GM19099 (cell line): ENCODE results near the gene C1orf21.

Experiments
- POLR2A ChIP-seq: IDR thresholded peaks from 3 replicates; pipeline ENCODE4 v1.6.1; 2011; ENCODE audit warnings: low read depth; ENCODE audit not compliant: insufficient read length; ENCODE audit errors: extremely low read depth

C1orf21 gene

GRCh38 chr1:184635980-184636431 is 249.2 kb downstream of the C1orf21 start:
- TF ChIP-seq POLR2A, result no peak

DNA sequence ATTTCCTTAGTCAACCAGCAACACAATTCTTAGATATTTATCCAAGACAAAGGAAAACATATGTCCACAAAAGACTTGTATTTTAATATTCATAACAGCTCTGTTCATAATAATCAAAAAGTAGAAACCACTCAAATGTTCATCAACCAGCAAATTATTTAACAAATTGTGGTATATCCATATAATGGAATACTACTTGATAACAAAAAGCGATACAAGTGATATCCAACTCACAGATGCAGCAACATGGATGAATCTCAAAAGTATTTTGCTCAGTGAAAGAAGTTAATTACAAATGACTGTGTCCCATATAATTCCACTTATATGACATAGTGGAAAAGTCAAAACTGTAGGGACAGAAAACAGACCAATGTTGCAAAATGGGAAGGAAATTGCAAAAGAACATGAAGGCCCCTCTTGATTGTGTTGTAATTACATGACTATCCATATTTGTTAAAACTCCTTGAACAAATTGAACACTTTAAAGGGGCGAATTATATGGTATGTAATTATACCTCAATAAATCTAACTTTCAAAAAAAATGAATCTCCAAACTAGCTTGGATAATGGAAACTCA is 250.9 kb downstream of the C1orf21 start:
- no peak for TF ChIP-seq POLR2A

DNA sequence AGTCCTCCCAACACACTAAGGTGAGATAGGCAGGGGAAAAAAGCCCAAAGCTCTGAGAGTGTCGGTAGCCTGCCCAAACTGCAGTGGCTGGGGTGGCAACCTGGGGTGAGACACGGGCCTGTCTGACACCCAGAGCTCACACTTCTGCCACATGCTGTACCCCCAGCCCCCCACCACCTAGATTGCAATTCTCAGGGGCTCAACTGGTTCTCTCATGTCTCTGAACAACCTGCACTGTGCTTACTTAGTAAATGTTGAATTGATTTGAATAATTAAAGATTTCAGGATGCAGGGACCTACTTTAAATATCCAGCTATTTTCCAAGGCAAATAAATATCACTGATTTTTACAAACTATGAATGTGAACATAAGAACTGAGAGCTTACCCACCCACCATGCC is 252.4 kb downstream of the C1orf21 start:
- TF ChIP-seq POLR2A, result no peak

GRCh38 chr1:184640505-184640904 is 253.7 kb downstream of the C1orf21 start:
- TF ChIP-seq POLR2A, result no peak

GRCh38 chr1:184641894-184642293 is 255.1 kb downstream of the C1orf21 start:
- no peak for TF ChIP-seq POLR2A

GRCh38 chr1:184643661-184644060 is 256.8 kb downstream of the C1orf21 start:
- no peak for TF ChIP-seq POLR2A

DNA sequence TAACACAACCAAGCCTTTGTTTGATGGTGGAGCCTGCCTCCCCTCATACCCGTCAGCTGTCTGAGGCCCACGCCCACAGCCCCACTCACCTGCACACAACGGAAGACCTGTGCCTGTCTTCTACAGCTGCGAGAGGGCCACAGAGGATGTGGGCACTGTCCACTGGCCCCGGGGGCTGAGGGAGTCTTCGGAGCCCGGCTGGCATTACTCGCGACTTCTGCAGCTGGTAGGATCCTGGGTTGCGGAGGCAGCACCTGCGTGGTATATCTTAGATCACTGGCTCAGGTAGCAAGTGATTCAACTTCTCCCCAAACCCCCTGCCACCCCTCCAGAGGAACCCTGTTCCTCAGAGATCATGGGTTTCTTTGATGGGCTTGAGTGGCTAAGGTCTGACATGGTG is 257.9 kb downstream of the C1orf21 start:
- TF ChIP-seq POLR2A, result no peak

DNA sequence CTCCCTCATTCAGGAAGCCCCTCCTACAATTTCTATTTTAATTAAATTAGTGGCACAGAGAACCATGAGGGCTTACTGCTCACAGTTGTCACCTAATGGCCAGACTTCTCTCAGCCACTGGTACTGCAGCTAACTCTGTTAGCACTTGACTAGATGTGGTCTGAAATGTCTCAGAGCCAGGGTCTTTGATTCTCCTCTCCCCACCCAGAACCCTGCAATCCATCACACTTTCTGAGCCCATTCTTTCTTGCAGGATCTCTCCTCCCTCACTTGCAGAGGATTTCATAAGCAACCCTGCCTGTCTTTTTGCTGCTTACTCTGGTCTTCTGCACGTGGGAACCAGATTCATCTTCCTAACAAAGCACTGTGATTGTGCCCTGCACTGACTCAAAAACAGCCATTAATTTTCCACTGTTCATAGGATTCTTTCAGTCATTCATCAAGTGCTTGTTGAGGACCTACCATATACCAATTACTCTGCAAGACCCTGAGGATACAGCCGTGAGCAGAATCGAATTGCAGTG is 259.4 kb downstream of the C1orf21 start:
- TF ChIP-seq POLR2A, result no peak

DNA sequence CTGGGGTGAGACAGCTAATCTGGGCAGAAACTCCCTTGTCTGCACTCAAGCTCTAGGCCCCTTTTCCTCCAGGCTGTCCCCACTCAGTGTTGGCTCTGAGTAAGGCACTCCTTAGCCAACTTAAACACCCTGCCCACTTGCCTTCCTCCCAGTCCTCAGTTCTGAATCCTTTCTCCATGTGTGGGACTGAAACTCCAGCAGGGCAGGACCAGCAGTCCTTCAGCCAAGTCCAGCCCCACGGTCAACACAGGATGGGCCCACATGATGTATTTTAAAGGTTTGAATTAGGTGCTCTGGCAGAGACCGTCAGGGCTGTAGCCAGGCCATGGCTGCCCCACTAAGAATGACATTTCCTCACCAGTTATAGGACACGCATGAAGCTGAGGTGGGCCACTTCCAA is 260.0 kb downstream of the C1orf21 start:
- no peak for TF ChIP-seq POLR2A

GRCh38 chr1:184647471-184647870 is 260.6 kb downstream of the C1orf21 start:
- TF ChIP-seq POLR2A, result no peak

GRCh38 chr1:184648160-184648855 is 261.5 kb downstream of the C1orf21 start:
- TF ChIP-seq POLR2A, result no peak

DNA sequence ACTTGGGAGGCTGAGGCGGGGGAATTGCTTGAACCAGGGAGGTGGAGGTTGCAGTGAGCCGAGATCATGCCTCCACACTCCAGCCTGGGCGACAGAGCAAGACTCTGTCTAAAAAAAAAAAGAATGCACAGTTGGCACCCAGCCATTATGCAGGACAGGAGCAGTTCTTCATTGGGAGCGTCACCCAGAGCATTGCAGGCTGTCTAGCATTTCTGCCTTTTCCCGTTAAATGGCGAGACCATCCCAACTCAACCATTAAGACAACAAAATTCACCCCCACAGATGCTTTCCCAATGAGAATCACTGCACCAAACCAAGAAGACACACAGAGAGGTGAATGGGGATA is 262.0 kb downstream of the C1orf21 start:
- TF ChIP-seq POLR2A, result no peak

DNA sequence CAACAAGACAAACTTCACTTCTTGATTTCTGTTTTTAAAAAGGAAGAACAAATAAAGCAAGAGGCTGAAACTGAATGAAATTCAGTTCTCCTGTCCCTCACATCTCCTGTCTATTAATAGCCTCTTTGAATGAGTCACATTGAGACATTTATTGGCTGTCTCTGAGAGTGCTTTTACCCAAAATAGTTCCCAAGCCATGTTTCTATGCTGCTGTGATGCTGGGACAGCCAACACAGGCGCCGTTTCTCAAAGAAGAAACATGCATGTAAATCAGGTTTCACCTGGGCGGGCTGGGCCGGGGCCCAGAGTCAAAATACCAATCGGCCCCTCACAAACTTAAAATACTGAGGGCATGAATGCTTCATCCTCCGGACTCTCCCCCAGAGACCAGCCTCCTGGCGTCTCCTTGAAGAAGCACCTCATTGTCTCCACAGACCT is 262.6 kb downstream of the C1orf21 start:
- TF ChIP-seq POLR2A, result no peak

DNA sequence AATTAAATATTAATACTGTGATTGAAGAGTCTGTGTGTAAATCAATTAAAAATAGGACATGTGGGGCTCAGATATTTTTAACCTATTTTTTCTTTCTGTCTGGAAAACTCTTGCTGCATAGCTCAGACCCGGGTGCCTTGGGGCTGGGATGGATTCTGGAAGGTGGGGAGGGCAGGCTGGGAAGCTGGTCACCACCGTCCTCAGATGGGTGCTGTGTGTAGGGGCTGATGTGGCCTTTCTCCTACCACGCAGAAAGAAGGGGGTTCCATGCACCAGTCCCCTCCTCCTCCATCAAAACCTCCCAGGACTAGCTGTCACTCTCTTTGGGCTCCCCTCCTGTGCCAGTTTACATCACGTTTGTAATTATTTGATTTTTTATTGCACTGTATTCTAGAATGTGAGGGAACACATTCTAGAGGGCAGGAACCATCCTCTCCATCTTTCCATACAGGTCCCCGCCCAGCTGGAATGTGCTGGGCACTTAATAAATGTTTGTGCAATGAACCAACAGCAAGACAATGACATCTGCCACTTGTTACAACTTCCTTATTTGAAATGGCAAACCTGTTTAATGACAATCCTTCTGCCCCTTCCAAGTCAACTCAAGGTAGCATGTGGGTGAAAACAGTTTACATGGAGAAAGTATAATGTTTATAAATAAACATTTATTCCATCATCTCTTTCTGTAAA is 263.5 kb downstream of the C1orf21 start:
- TF ChIP-seq POLR2A, result no peak

- TF ChIP-seq POLR2A, result no peak
These were observed 268.4 kb downstream of the C1orf21 start for GRCh38 chr1:184655185-184655584.

DNA sequence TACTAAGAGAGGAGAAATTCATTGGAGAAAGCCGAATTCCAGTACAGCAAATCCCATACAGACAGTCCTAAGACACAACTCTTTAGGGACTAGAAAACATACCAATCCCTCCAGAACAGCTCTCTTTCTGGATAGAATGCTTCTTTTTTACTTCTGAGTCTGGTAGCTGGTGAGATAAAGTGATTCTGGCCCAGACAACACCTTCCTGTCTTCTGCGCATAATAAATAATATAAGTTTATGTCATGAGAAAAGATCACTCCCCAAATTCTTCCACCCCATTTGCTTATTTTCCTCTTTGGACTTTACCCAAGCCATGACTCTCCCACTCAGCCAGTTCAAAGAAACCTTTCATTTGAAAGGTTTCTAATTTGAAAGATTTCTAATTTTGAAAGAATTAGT is 269.4 kb downstream of the C1orf21 start:
- no peak for TF ChIP-seq POLR2A
